Measurements from ENCODE around the gene BNIPL.

- no peak for TF ChIP-seq CTCF (IDR thresholded peaks at IDR 0.05)
- TF ChIP-seq EP300 (IDR thresholded peaks at IDR 0.05), result no peak
These were observed 19.2 kb downstream of the BNIPL start for GRCh38 chr1:151055581-151055980.

All from ovary (tissue), 3 donors.